Activated naive CD4-positive, alpha-beta T cell treated with anti-CD3 and anti-CD28 coated beads, Interleukin-2, amount 50 U/mL, for 72 hours (primary cell): ENCODE results near the gene ZNF548. TPM values are rescaled to one million over a fixed set of nuclear protein-coding genes. Genes with fewer than 3 reads are reported as not detected.

Source experiments
- ATAC-seq, 2 donors: fragments of 150-1000 bp; cut with Tn5 transposase; 2 replicates each; pipeline ENCODE4 v1.10.0; 2021; ENCODE audit warnings: mild to moderate bottlenecking in 2 of 2, moderate library complexity in 2 of 2
- DNase-seq, 2 donors: peaks; one replicate each; pipeline ENCODE4 v3.0.0; 2021 to 2022; ENCODE audit warnings: low spot score in 2 of 2
- H3K27ac Mint-ChIP-seq, 2 donors: one replicate each; pipeline ENCODE4 v1.8.0; 2022; ENCODE audit warnings: mild to moderate bottlenecking in 2 of 2, mixed read lengths in 2 of 2
- H3K36me3 Mint-ChIP-seq, 2 donors: one replicate each; pipeline ENCODE4 v1.8.0; 2022; ENCODE audit warnings: mixed read lengths in 2 of 2
- H3K9me3 Mint-ChIP-seq, 2 donors: one replicate each; pipeline ENCODE4 v1.8.0; 2022; ENCODE audit warnings: mixed read lengths in 2 of 2
- total RNA-seq, 2 donors: library from RNA; stranded (reverse); gene quantifications; one replicate each; pipeline ENCODE4 v1.2.3, GENCODE V29; 2022

Gene ZNF548
- total RNA-seq, 2 donors from 2014 or later, result 22.8 to 31.5 TPM

DNA sequence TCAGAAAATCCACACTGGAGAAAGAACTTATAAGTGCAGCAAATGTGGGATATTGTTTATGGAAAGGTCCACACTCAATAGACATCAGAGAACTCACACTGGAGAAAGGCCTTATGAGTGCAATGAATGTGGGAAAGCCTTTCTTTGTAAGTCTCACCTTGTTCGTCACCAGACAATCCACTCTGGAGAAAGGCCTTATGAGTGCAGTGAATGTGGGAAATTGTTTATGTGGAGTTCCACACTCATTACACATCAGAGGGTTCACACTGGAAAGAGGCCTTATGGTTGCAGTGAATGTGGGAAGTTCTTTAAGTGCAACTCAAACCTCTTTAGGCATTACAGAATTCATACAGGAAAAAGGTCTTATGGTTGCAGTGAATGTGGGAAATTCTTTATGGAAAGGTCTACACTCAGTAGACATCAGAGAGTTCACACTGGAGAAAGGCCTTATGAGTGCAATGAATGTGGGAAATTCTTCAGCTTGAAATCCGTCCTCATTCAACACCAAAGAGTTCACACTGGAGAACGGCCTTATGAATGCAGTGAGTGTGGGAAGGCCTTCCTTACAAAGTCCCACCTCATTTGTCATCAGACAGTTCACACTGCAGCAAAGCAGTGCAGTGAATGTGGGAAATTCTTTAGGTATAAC is 12.0 kb upstream of the ZNF548 start:
- H3K27ac Mint-ChIP-seq, result no peak overlapping the region
- no peak for ATAC-seq

DNA sequence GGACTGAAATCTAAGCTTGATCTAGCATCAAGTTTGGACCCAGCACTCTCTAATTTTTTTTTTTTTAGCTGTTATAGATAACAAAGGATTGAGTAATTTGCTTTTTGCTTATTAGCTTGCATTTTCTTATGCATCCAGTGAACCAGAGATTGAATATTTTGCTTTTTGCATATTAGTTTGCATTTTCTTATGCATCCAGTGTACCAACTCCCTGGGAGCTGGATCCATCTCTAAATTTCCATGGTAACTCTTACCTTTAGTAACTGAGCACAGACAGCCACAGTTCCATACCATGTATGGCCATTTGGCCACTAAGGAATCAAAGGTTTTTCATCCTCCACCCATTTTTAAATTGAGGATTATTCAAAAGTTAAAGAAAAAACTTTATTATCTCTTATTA is 8.7 kb upstream of the ZNF548 start:
- no peak overlapping the region for H3K27ac Mint-ChIP-seq
- no peak for ATAC-seq
- H3K36me3 Mint-ChIP-seq, result peaks cover 50 to 54% of the 10 kb centered on the region in 2 donors
- H3K9me3 Mint-ChIP-seq, result peaks cover 31 to 36% of the 10 kb centered on the region in 2 donors
- no peak for DNase-seq

More for the DNA sequence above, 12.0 kb upstream of the ZNF548 start:
- peaks cover 79 to 82% of the 10 kb centered on the region in 2 donors for H3K36me3 Mint-ChIP-seq
- DNase-seq, result no peak
- peaks cover 49 to 50% of the 10 kb centered on the region in 2 donors for H3K9me3 Mint-ChIP-seq

DNA sequence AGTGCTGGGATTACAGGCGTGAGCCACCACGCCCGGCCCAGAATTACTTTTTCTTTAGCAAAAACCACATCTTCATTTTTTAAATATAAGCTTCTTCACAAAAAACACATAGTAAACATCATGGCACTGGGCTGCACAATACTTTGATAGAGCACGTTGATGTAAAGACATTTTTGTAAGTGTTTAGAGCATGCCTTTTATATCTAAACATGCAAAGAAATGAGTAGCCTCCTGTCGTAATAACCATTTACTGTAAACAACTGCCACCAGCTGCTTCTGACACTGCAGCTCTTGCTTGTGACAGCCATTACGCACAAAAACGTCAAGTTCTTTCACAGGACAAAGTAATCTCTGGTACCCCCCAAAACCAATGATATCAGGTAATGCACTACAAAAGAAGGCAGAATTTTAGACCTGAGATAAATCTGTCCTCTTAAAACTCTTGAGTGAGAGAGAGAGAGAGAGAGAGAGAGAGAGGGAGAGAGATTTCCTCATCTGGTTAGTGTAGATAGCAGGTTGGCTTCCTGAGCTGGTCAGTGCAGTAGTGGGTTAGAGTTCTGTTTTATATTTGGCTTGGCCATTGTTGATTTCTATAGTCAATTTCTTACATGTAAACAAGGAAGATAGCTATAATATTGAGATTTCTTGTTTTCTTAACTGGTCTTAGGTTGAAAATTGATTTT is 6.7 kb upstream of the ZNF548 start:
- no peak overlapping the region for H3K27ac Mint-ChIP-seq
- no peak for ATAC-seq
- peaks cover 31 to 49% of the 10 kb centered on the region in 2 donors for H3K36me3 Mint-ChIP-seq
- H3K9me3 Mint-ChIP-seq, result peaks cover 24 to 28% of the 10 kb centered on the region in 2 donors
- no peak for DNase-seq

DNA sequence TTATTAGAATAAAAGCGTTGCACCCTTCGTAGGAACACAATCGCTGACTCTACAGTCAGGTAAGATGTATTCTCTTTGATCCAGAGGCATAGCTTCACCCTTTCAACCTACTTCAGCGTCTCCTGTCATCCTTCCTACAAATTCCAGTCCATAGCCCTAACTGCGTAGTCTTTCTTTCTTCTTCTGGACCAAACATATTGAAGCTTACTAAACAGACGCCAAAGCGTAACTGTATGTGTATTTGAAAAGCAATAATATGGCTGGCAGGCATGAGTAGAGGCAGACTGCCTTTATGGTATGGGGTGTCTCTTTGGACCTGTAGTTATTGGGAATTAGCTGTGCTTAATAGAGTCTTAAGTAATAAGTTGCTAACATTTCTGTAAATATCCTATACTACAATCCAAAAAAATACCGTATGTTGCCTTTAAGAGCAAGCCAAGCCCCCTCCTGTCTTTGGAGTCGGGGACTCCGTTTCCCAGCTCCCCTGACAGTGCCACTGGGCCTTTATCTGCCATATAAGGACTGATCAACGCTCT is 392 bp upstream of the ZNF548 start:
- no peak for DNase-seq
- Mint-ChIP-seq H3K27ac (peak overlapping the region; percentile 95 to 96), H3K9me3 (peaks cover 10 to 32% of the 10 kb centered on the region in 2 donors), H3K36me3 (peaks cover 38 to 73% of the 10 kb centered on the region in 2 donors)
- ATAC-seq, result no peak

DNA sequence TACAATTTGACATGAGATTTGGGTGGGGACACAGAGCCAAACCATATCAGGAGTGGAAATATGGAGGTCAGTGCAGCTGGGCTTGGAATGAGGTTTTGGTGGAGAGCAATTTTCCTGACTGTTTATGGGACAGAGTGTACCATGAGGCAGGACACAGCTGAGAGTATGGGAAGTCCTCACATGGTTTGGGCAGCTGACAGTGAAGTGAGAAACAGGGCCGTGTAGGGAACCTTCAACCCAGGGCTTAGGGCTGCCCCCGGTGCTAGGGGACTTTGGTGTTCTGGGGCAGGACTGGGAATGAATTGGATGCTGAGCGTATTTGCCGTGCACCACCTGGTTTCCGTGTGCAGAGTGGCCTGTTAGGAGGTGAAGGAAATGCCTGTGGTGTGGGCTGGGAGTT is 6.1 kb downstream of the ZNF548 start:
- H3K27ac Mint-ChIP-seq, result peak overlapping the region in 1 of 2 donors; percentile 66
- H3K9me3 Mint-ChIP-seq, result peaks cover 50 to 66% of the 10 kb centered on the region in 2 donors
- no peak for ATAC-seq

DNA sequence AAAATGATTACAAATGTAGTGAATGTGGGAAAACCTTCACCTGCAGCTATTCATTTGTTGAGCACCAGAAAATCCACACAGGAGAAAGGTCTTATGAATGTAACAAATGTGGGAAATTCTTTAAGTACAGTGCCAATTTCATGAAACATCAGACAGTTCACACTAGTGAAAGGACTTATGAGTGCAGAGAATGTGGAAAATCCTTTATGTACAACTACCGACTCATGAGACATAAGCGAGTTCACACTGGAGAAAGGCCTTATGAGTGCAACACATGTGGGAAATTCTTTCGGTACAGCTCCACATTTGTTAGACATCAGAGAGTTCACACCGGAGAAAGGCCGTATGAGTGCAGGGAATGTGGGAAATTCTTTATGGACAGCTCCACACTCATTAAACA is 9.2 kb downstream of the ZNF548 start:
- Mint-ChIP-seq H3K36me3 (peaks cover 77 to 87% of the 10 kb centered on the region in 2 donors), H3K27ac (no peak overlapping the region), H3K9me3 (peaks cover 53 to 71% of the 10 kb centered on the region in 2 donors)
- DNase-seq, result no peak
- no peak for ATAC-seq

More for the DNA sequence above, 6.1 kb downstream of the ZNF548 start:
- peaks cover 75 to 96% of the 10 kb centered on the region in 2 donors for H3K36me3 Mint-ChIP-seq
- no peak for DNase-seq

DNA sequence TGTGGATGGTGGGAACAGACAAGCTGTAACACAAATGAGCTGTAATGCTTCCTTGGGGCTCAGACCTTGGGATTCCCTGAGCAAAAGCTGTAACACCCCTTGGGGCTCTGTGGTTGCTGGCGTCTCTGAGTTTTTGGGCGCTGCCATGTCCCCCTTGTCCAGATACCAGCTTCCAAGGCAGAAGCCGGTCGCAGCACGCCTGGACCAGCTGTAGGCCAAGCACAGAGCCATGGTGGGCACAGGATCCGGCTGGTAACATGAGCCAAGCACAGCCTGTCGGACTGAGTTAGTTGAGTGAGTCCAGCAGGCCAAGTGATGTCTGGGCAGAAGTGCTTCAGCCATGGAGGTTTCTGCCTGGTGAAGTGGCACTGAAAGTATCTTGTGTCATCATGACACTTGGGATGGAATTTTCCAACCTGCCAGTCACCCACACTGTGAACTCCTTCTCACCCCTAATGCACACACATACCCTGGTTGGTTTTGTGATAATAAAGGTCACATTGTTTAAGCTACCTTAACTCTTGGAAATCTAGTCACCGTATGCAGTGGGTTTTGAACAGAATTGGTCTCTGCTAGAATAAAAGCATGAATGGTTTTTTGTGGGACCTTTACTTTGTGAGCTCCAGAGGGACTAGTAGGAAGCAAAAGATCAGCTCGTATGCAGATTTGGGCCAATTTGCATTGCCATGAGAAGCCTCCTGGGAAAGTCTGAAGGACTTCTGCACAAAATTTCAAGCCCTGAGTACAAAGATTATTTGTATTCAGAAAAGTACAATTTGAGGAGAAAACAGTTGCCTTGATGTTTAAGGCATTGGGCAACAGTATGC is 14.3 kb downstream of the ZNF548 start:
- DNase-seq (no peak), ATAC-seq (no peak)
- Mint-ChIP-seq H3K27ac (no peak overlapping the region), H3K9me3 (peaks cover 10 to 22% of the 10 kb centered on the region in 2 donors), H3K36me3 (peaks cover 26 to 36% of the 10 kb centered on the region in 2 donors)

DNA sequence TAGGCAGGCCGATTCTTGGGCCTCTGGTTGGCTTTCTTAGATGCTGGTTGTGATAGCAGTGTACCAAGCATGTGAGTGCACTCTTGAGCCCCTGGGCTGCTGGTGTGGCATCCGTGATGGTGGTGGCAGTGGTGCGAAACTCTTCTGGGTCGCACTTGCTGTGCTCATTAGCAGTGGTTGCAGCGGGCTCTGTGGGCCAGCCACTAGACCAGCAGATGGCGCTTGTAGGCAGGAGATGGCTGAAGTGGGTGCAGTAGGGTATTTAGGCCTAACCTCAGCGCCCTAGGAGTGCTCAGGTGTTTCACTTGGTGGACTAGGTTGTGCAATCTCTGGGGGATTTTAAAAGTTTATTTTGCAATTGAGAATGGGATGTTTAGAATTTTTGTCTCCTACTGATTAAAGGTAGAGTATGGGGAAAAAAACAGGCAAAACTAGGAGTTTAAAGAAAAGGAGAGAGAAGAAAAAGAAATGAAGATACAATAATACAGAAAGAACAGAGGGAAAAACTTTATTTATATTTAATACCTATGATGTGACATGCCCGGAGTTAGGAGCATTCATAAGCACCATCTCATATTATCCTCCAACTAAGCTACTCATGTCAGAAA is 17.0 kb downstream of the ZNF548 start:
- H3K9me3 Mint-ChIP-seq, result peaks cover 0 to 8% of the 10 kb centered on the region in 2 donors
- peak; percentile 63 to 68 for DNase-seq
- peaks cover 16 to 21% of the 10 kb centered on the region in 2 donors for H3K36me3 Mint-ChIP-seq
- no peak overlapping the region for H3K27ac Mint-ChIP-seq
- peak; percentile 44 to 55 for ATAC-seq

DNA sequence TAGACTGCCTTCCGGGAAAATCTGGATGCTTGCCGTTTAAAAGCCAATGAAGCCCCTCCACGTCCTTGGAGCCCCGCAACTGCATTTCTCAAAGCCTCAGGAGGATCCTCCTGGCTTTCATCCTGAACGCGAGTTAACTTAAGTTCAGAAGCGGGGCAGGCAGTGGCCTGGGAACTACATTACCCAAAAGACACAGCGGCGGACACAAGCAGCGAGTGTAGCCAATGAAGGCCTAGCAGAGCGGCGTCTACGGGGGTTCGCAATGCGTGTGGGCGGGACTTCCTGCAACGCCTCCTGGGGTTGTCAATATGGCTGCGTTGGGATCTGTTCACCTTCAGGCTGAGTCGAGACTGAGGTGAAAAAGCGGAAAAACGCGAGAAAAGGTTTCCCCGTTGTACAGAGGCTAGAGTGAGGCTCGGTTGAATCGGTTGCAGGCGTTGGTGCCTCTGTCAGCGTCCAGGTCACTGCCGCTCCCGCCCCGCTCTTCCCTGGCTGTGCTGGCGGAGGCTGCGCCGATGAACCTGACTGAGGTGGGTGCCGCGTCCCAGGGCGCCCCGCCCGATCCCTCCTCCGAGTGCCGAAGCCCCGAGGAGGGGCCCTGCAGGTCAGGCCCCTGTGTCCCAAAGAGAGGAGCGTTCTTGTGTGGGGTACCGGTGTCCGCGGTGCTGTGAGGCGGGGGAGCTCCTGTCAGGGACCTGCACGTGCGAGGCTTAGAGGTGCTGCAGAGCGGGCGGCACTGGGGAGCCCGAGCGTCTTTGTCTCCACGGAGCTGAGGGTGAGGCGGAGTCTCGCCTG is 21.4 kb downstream of the ZNF548 start, which contains the start of gene ZNF17:
ZNF17 (plus strand) TSS at position 285 of the 795 bp plus-strand sequence. CDS start 2,455 bp downstream, outside the sequence.
- peak within 1 kb of the TSS; percentile 85 to 92 for H3K27ac Mint-ChIP-seq
- DNase-seq (peak; percentile 83 to 88), ATAC-seq (peak; percentile 100)
- peaks cover 16 to 17% of the 10 kb centered on the region in 2 donors for H3K9me3 Mint-ChIP-seq
- H3K36me3 Mint-ChIP-seq, result peaks cover 32 to 40% of the 10 kb centered on the region in 2 donors

DNA sequence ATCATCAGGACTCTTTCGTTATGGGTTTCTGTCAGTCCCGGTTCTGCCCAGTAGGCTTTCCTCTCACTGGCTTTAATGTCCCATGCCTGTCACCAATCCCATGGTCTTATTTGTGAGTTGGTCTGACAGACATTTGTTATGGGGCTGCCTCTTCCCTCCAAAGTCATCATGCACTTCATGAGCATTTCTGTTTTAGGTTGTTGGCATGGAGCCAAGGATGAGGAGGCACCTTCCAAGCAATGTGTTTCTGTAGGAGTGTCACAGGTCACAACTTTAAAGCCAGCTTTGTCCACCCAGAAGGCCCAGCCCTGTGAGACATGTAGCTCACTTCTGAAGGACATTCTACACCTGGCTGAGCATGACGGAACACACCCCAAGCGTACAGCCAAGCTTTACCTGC is 29.8 kb downstream of the ZNF548 start:
- H3K36me3 Mint-ChIP-seq, result peaks cover 69 to 76% of the 10 kb centered on the region in 2 donors
- no peak overlapping the region for H3K27ac Mint-ChIP-seq
- peaks cover 45 to 58% of the 10 kb centered on the region in 2 donors for H3K9me3 Mint-ChIP-seq
- ATAC-seq, result no peak
- no peak for DNase-seq

DNA sequence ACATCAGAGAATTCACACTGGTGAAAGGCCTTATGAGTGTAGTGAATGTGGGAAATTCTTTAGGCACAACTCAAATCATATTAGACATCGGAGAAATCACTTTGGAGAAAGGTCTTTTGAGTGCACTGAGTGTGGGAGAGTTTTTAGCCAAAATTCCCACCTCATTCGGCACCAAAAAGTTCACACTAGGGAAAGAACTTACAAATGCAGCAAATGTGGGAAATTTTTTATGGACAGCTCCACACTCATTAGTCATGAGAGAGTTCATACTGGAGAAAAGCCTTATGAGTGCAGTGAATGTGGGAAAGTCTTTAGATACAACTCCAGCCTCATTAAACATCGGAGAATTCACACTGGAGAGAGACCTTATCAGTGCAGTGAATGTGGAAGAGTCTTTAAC is 31.4 kb downstream of the ZNF548 start:
- ATAC-seq (no peak), DNase-seq (no peak)
- no peak overlapping the region for H3K27ac Mint-ChIP-seq
- peaks cover 33 to 47% of the 10 kb centered on the region in 2 donors for H3K9me3 Mint-ChIP-seq
- H3K36me3 Mint-ChIP-seq, result peaks cover 61 to 65% of the 10 kb centered on the region in 2 donors

DNA sequence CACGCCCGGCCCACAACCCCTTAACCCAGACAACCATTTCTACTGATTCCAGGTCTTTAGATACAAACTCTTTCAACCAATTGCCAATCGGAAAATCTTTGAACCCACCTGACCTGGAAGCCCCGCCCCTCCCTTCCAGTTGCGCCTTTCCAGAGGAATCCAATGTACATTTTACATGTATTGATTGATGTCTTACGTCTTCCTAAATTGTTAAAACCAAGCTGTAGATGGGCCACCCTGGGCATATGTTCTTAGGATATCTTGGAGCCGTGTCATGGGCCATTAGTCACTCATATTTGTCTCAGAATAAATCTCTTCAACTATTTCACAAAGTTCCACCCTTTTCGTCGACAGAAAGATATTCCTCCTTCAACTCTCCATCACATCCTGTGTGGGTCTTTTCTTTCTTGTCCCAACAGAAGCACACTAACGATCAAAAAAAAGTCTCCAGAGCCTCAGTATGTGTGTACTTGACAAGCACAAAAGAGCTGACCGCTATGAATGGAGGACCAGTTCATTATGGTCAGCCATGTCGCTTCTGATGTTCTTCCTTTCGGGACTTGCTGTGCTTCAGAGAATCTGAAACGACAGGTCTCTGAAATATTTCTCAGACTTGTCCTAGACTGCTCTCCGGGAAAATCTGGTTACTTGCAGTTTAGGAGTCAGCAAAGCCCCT is 44.9 kb downstream of the ZNF548 start:
- H3K36me3 Mint-ChIP-seq, result peaks cover 41 to 65% of the 10 kb centered on the region in 2 donors
- H3K9me3 Mint-ChIP-seq, result peaks cover 13 to 37% of the 10 kb centered on the region in 2 donors
- ATAC-seq (peak; percentile 4 to 17), DNase-seq (no peak)
- H3K27ac Mint-ChIP-seq, result peak overlapping the region; percentile 94 to 96

DNA sequence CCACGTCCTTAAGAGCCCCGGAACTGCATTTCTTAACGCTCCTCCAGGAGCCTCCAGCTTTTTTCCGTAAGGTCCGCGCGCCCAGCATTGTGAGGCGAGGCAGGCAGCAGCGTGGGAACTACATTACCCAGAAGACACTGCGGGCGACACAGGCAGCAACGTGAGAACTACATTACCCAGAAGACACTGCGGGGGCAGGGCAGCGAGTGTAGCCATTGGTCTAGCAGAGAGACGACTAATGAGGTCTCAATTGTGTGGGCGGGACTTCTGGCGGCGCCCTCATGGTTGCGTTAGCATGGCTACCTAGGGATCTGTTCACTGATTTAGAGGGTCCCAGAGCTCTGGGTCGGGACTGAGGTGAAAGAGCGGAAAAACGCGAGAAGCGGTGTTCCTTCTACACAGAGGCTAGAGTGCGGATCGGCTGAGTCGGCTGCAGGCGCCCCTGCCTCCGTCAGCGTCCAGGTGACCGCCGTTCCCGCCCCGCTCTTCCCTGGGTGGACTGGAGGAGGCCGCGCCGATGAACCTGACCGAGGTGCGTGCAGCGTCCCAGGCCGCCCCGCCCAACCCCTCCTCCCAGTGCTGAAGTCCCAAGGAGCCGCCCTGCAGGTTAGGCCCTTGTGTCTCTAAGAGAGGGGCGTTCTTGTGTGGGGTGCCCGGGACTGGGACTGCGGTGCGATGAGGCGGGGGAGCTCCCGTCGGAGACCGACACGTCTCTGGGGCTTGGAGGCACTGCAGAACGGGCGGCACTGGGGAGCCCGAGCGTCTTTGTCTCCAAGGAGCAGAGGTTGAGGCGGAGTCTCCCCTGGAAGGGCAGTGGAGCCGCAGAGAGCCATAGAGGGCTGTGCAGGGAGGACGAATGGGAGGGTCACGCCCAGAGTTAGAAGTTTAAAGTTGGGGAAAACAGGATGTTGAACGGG is 45.7 kb downstream of the ZNF548 start, which contains the start of gene ZNF749:
ZNF749 (plus strand) TSS at position 264 of the 917 bp plus-strand sequence; CDS start at position 518, 254 bp downstream.
- ATAC-seq (peak; percentile 98 to 99), DNase-seq (peak; percentile 90 to 95)
- peak within 1 kb of the TSS; percentile 94 to 96 for H3K27ac Mint-ChIP-seq
- peaks cover 21 to 44% of the 10 kb centered on the region in 2 donors for H3K9me3 Mint-ChIP-seq
- peaks cover 49 to 71% of the 10 kb centered on the region in 2 donors for H3K36me3 Mint-ChIP-seq

DNA sequence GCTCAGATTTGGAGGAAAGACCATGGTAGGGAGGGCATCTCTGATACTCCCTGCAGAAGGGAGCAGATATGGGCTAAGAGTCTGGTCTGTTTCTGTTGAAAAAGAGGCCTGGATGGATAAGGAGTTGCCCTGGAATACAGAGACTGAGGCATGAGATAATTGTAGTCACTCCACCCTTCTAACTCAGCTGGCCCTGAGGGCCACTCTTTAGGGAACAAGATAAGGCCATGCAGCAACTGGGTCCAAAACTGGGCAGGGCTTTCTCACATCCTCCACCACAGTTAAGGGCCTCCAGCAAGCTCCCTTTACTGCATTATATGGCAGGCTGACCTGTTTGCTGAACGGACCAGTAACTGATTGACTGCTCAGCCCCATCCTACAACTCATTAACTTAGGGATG is 46.8 kb downstream of the ZNF548 start:
- peaks cover 59 to 78% of the 10 kb centered on the region in 2 donors for H3K36me3 Mint-ChIP-seq
- H3K27ac Mint-ChIP-seq, result peak overlapping the region; percentile 94 to 96
- peaks cover 29 to 48% of the 10 kb centered on the region in 2 donors for H3K9me3 Mint-ChIP-seq
- ATAC-seq, result no peak
- DNase-seq, result no peak
